GM19438 (cell line): ENCODE results near the gene IGSF10.

ENCODE experiments used
- ATAC-seq: cut with Tn5 transposase; IDR thresholded peaks from one replicate; pipeline ENCODE4 v1.9.1; 2021; ENCODE audit warnings: low read depth; ENCODE audit not compliant: unreplicated experiment

Gene IGSF10

DNA sequence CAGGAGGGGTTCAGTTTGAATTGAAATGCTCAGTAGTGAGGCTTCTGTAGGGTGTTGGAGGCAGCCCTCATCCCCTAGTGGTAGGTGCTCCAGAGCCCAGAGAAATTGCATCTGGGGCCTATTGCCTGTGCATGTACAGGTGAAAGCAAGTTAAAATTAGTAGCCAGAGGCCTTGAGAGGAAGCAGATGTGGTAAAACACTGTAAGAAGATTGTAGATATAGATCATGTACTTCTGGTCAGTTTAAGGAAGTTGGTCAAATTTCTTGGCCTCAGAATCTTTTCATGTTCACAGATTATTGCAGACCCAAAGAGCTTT, 34.6 kb downstream of the IGSF10 start:
- ATAC-seq = peak; percentile 87

DNA sequence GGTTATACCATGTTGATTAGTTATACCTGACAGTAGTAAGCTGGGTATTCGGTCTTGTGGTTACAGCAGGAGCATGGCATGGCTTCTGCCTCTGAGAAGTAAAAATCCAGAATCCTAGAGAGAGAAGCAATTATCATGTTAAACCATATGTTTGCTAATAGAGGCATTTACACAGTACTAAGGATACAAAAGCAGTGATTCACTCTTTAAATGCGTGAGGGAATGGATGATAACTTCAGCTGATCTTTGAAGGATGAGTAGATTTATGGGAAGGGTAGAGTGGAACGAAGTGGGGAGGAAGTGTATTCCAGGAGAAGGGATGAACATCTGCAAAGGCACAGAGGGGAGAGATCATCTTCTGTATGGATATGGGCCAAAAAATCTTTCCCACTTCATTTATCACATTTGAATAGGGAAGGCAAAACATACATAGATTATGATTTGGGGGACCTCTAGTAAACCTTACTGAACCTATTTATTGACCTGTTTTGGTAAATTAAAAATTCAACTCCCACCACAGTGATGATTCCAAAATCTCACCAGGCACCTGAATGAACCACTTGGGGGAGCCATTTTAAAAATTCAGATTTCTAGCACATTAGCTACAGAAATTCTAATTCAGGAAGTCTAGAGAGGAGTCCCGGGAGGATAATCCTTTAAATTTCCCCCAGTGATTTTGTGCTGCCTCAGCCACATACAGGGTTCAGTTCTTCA, 35.1 kb downstream of the IGSF10 start:
- peak; percentile 31 for ATAC-seq

- no peak for ATAC-seq
These were observed 37.8 kb downstream of the IGSF10 start for GRCh38 chr3:151423091-151423490.

DNA sequence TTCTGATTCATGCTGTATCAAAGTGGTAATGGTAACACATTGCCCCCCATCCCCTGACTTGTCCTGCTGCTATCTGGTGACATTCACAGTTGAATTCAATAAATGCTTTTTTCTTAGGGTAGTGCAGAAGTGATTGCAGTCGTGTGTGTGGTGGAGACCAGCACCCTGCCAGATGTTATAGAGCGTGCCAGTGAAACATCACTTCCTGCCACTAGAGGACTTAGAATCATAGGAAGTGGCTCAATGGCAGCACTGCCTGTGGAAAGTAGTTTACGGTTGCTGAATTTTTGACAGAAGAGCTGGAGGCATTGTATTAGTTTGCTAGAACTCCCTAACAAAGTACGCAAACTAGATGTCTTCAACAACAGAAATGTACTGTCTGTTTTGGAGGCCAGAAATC, 38.9 kb downstream of the IGSF10 start:
- ATAC-seq = peak; percentile 49

DNA sequence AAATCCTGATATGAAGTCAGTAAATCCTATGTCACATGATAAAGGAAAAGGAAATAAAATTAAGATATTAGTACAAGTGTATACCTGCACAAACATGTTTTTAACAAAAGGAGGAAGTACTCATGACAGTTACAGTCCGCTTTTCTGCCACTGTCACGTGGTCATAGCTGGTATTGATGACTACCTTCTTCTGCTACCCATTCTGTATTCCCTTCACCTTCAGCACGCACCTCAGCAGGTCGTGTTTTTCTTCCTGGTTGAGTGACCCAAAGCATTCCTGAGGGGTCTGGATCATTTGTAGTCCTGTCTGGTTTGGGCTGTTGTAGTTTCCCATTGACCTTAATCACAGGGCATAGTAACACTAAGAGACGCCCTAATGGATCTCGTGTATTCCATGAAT, 41.1 kb downstream of the IGSF10 start:
- no peak for ATAC-seq

GRCh38 chr3:151415289-151415688, 45.6 kb downstream of the IGSF10 start:
- no peak for ATAC-seq

GRCh38 chr3:151412989-151413388, 47.9 kb downstream of the IGSF10 start:
- ATAC-seq = no peak
